Duodenal mucosa (tissue), 2 donors: ENCODE measurements around the gene UNC79.

ENCODE experiments used
- H3K27ac ChIP-seq: one replicate; pipeline ENCODE4 v1.7.0; 2013; ENCODE audit warnings: low read depth, low read length
- H3K27me3 ChIP-seq, 2 donors: one replicate each; pipeline ENCODE4 v1.7.0; 2013; ENCODE audit warnings: low read length in 2 of 2, control low read depth in 1 of 2; ENCODE audit not compliant: insufficient read depth in 2 of 2, control insufficient read depth in 1 of 2
- H3K36me3 ChIP-seq, 2 donors: one replicate each; pipeline ENCODE4 v1.7.0; 2013; ENCODE audit warnings: low read length in 2 of 2, control low read depth in 1 of 2; ENCODE audit not compliant: insufficient read depth in 2 of 2, control insufficient read depth in 1 of 2
- H3K4me1 ChIP-seq, 2 donors: one replicate each; pipeline ENCODE4 v1.7.0; 2013; ENCODE audit warnings: low read length in 2 of 2, control low read depth in 1 of 2; ENCODE audit not compliant: insufficient read depth in 2 of 2, control insufficient read depth in 1 of 2
- H3K4me3 ChIP-seq, 2 donors: one replicate each; pipeline ENCODE4 v1.7.0; 2013; ENCODE audit warnings: low read length in 2 of 2, low read depth in 1 of 2
- H3K9ac ChIP-seq, 2 donors: one replicate each; pipeline ENCODE4 v1.7.0; 2013; ENCODE audit warnings: low read length in 2 of 2, low read depth in 1 of 2
- H3K9me3 ChIP-seq, 2 donors: one replicate each; pipeline ENCODE4 v1.7.0; 2013; ENCODE audit warnings: low read length in 2 of 2, control low read depth in 1 of 2; ENCODE audit not compliant: control insufficient read depth in 1 of 2

Gene UNC79

GRCh38 chr14:93525696-93526451 lies 95.1 kb downstream of the UNC79 start:
- Histone ChIP-seq H3K4me3 (no peak overlapping the region), H3K9ac (no peak overlapping the region), H3K27ac (no peak overlapping the region), H3K4me1 (no peaks in the 10 kb centered on the region), H3K9me3 (peaks cover 0 to 6% of the 10 kb centered on the region in 2 donors), H3K36me3 (no peaks in the 10 kb centered on the region), H3K27me3 (no peaks in the 10 kb centered on the region)

- no peaks in the 10 kb centered on the region for H3K27me3 ChIP-seq
- no peaks in the 10 kb centered on the region for H3K4me1 ChIP-seq
- H3K9ac ChIP-seq: no peak overlapping the region
Observed at GRCh38 chr14:93527203-93527607, 96.5 kb downstream of the UNC79 start.

GRCh38 chr14:93528884-93529558 lies 98.3 kb downstream of the UNC79 start:
- Histone ChIP-seq H3K9me3 (no peaks in the 10 kb centered on the region), H3K4me1 (no peaks in the 10 kb centered on the region), H3K36me3 (no peaks in the 10 kb centered on the region), H3K27me3 (no peaks in the 10 kb centered on the region), H3K9ac (no peak overlapping the region), H3K27ac (no peak overlapping the region), H3K4me3 (no peak overlapping the region)

More at GRCh38 chr14:93527203-93527607, 96.5 kb downstream of the UNC79 start:
- no peaks in the 10 kb centered on the region for H3K36me3 ChIP-seq
- no peak overlapping the region for H3K27ac ChIP-seq
- H3K4me3 ChIP-seq: no peak overlapping the region
- H3K9me3 ChIP-seq: no peaks in the 10 kb centered on the region

GRCh38 chr14:93531644-93532043 lies 100.9 kb downstream of the UNC79 start:
- Histone ChIP-seq H3K4me1 (no peaks in the 10 kb centered on the region), H3K36me3 (no peaks in the 10 kb centered on the region)

GRCh38 chr14:93532541-93532940 lies 101.8 kb downstream of the UNC79 start:
- Histone ChIP-seq H3K36me3 (no peaks in the 10 kb centered on the region), H3K9me3 (no peaks in the 10 kb centered on the region), H3K4me3 (no peak overlapping the region), H3K27me3 (no peaks in the 10 kb centered on the region), H3K9ac (no peak overlapping the region), H3K4me1 (no peaks in the 10 kb centered on the region), H3K27ac (no peak overlapping the region)

More at GRCh38 chr14:93531644-93532043, 100.9 kb downstream of the UNC79 start:
- no peak overlapping the region for H3K9ac ChIP-seq
- no peak overlapping the region for H3K4me3 ChIP-seq
- no peak overlapping the region for H3K27ac ChIP-seq
- no peaks in the 10 kb centered on the region for H3K9me3 ChIP-seq
- no peaks in the 10 kb centered on the region for H3K27me3 ChIP-seq

- Histone ChIP-seq H3K27me3 (no peaks in the 10 kb centered on the region), H3K9ac (no peak overlapping the region), H3K4me3 (no peak overlapping the region), H3K9me3 (no peaks in the 10 kb centered on the region), H3K36me3 (no peaks in the 10 kb centered on the region), H3K4me1 (no peaks in the 10 kb centered on the region), H3K27ac (peak overlapping the region; percentile 37)
Observed at GRCh38 chr14:93533437-93533836, 102.7 kb downstream of the UNC79 start.

GRCh38 chr14:93533842-93534241 lies 103.1 kb downstream of the UNC79 start:
- Histone ChIP-seq H3K27ac (peak overlapping the region; percentile 37), H3K36me3 (no peaks in the 10 kb centered on the region), H3K9ac (no peak overlapping the region), H3K27me3 (no peaks in the 10 kb centered on the region), H3K9me3 (no peaks in the 10 kb centered on the region), H3K4me1 (no peaks in the 10 kb centered on the region), H3K4me3 (no peak overlapping the region)

- Histone ChIP-seq H3K4me3 (no peak overlapping the region), H3K36me3 (no peaks in the 10 kb centered on the region), H3K9ac (no peak overlapping the region), H3K27ac (no peak overlapping the region), H3K27me3 (no peaks in the 10 kb centered on the region), H3K4me1 (no peaks in the 10 kb centered on the region), H3K9me3 (no peaks in the 10 kb centered on the region)
Observed at GRCh38 chr14:93535537-93535936, 104.8 kb downstream of the UNC79 start.

- Histone ChIP-seq H3K4me3 (no peak overlapping the region), H3K27me3 (no peaks in the 10 kb centered on the region), H3K36me3 (no peaks in the 10 kb centered on the region), H3K27ac (no peak overlapping the region), H3K4me1 (no peaks in the 10 kb centered on the region), H3K9me3 (no peaks in the 10 kb centered on the region), H3K9ac (no peak overlapping the region)
Observed at GRCh38 chr14:93536945-93537344, 106.2 kb downstream of the UNC79 start.

- Histone ChIP-seq H3K9ac (no peak overlapping the region), H3K36me3 (no peaks in the 10 kb centered on the region), H3K4me1 (no peaks in the 10 kb centered on the region), H3K9me3 (no peaks in the 10 kb centered on the region), H3K27me3 (no peaks in the 10 kb centered on the region), H3K27ac (no peak overlapping the region), H3K4me3 (no peak overlapping the region)
Observed at GRCh38 chr14:93537951-93538350, 107.2 kb downstream of the UNC79 start.
